Prostate gland (tissue), 2 donors: ENCODE measurements around the gene DAP. TPM values are rescaled to one million over a fixed set of nuclear protein-coding genes. Genes with fewer than 3 reads are reported as not detected.

Experiments used
- DNase-seq: peaks from one replicate; pipeline ENCODE4 v3.0.0-alpha.2; 2019; ENCODE audit warnings: low spot score
- H3K27ac ChIP-seq, 2 donors: fragments of 200-600 bp; sonication (generic); 2 replicates each; pipeline ENCODE4 v1.5.1; 2017 to 2019
- H3K27me3 ChIP-seq: fragments of 200-600 bp; sonication (generic); replicated peaks from 2 replicates; pipeline ENCODE4 v1.5.1; 2019; ENCODE audit not compliant: insufficient read depth
- H3K36me3 ChIP-seq, 2 donors: fragments of 200-600 bp; sonication (generic); 1 replicate in 1 of 2; 2 replicates in 1 of 2; pipeline versions ENCODE4 v1.5.1 to v1.8.1; 2017 to 2019
- H3K4me1 ChIP-seq: fragments of 200-600 bp; sonication (generic); replicated peaks from 2 replicates; pipeline ENCODE4 v1.5.1; 2019
- H3K4me3 ChIP-seq, 2 donors: fragments of 200-600 bp; sonication (generic); 2 replicates each; pipeline ENCODE4 v1.5.1; 2017 to 2019
- H3K9me3 ChIP-seq: fragments of 200-600 bp; sonication (generic); 2 replicates; pipeline ENCODE4 v1.5.1; 2017
- POLR2A ChIP-seq: fragments of 450-650 bp; IDR thresholded peaks from one replicate; pipeline ENCODE4 v1.6.1; 2016; ENCODE audit warnings: antibody characterized with exemption, mild to moderate bottlenecking
- POLR2AphosphoS5 ChIP-seq: sonication (generic); formaldehyde crosslinking; IDR thresholded peaks from one replicate; pipeline ENCODE4 v1.6.1; 2017; ENCODE audit warnings: antibody characterized with exemption
- WGBS: methylation state at CpG from one replicate; pipeline ENCODE4 v1.1.5; 2018; 5-methylcytosine and 5-hydroxymethylcytosine counted together
- intact Hi-C: fragments of 100-400 bp; cut with DNase I; formaldehyde crosslinking; loops from one replicate; pipeline ENCODE4 v1.14.2; 2022
- total RNA-seq, 2 donors: library from RNA; depleted of rRNA; stranded (reverse); fragments of >200 nt; gene quantifications; one replicate each; pipeline ENCODE4 v1.1.0, GENCODE V29; 2016
- TF ChIP-seq, protein P1 (sequence below), 4 experiments: fragments of 200-600 bp in 2 of 4; fragments of 450-650 bp in 2 of 4; sonication (generic) in 2 of 4; IDR thresholded peaks; 1 replicate in 3 of 4; 2 replicates in 1 of 4; pipeline ENCODE4 v1.5.1; 2016 to 2019; ENCODE audit warnings: antibody characterized with exemption in 4 of 4, mild to moderate bottlenecking in 2 of 4, moderate library complexity in 2 of 4

DAP gene
- total RNA-seq, 2 donors from 2014 or later, result 86.2 to 111 TPM

DNA sequence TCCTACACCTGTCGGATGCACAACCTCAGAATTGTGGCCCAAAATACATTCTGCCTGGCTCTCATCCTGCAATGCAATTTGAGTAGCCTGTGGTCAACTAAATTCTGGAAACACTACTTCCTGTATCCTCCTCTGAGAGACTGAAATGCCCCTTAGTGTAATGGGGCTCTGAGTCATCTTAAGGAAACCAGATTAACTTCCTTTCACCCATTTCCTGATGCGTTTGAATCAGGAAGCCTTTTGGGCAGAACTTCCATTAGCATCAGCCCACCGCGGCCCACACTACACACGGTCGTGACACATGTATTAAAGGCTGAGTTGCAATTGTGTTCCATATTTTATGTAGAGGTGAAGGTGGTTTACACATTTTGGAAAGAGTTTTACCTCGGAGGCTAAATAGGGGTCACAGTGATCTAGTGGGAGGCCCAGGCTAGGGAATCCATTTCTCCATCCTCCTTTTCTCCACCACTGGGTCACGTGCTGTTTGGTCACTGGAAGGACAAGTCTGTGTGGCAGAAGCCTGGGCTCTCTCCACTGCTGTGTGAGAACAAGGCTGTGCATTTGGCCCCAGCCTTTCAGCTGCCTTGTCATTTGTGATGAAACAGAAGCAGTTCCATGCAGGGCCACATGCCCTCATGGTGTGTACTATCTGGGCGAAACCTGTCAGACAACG lies 55.9 kb downstream of the DAP start:
- 72% methylated on average over 10 of the region's 10 CpGs for WGBS
- intact Hi-C loops, result no loop called here
- Histone ChIP-seq H3K9me3 (no peaks in the 10 kb centered on the region), H3K27ac (peak overlapping the region; percentile 69 to 70), H3K36me3 (no peaks in the 10 kb centered on the region), H3K4me1 (peaks cover 27% of the 10 kb centered on the region), H3K27me3 (no peaks in the 10 kb centered on the region), H3K4me3 (no peak overlapping the region)
- DNase-seq, result no peak
- TF ChIP-seq POLR2AphosphoS5, result no peak
- TF ChIP-seq, protein P1, sequence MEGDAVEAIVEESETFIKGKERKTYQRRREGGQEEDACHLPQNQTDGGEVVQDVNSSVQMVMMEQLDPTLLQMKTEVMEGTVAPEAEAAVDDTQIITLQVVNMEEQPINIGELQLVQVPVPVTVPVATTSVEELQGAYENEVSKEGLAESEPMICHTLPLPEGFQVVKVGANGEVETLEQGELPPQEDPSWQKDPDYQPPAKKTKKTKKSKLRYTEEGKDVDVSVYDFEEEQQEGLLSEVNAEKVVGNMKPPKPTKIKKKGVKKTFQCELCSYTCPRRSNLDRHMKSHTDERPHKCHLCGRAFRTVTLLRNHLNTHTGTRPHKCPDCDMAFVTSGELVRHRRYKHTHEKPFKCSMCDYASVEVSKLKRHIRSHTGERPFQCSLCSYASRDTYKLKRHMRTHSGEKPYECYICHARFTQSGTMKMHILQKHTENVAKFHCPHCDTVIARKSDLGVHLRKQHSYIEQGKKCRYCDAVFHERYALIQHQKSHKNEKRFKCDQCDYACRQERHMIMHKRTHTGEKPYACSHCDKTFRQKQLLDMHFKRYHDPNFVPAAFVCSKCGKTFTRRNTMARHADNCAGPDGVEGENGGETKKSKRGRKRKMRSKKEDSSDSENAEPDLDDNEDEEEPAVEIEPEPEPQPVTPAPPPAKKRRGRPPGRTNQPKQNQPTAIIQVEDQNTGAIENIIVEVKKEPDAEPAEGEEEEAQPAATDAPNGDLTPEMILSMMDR (IDR thresholded peaks at IDR 0.05), result no peak

DNA sequence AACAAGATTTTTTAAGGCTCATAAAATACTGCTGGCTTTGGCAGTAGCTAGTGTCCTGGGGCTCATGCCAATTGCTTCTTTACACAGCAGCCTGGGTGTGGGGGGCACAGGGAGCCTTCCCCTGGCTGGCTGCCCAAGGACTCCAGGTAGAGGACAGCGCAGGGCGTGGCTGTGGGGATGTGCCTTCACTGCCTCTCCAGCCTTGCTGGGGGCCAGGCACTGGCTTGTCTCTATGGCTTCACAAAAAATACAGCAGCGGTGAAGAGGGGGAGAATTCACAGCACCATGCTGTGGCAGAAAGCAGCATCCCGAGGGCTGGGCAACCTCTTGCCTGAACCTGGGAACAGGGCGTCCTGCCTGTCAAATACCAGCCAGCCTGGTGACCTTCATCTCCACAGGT lies 57.4 kb downstream of the DAP start:
- Histone ChIP-seq H3K4me1 (peaks cover 27% of the 10 kb centered on the region), H3K9me3 (no peaks in the 10 kb centered on the region), H3K4me3 (no peak overlapping the region), H3K36me3 (no peaks in the 10 kb centered on the region), H3K27me3 (no peaks in the 10 kb centered on the region), H3K27ac (peak overlapping the region; percentile 69 to 70)
- peak; percentile 80 for TF ChIP-seq POLR2AphosphoS5
- TF ChIP-seq, protein P1 (IDR thresholded peaks at IDR 0.05), result peak in 1 of 4 experiments; percentile 18
- TF ChIP-seq POLR2A, result no peak
- intact Hi-C loops, result no loop called here
- peak; percentile 95 for DNase-seq
- 28% methylated on average over 5 of the region's 5 CpGs for WGBS

DNA sequence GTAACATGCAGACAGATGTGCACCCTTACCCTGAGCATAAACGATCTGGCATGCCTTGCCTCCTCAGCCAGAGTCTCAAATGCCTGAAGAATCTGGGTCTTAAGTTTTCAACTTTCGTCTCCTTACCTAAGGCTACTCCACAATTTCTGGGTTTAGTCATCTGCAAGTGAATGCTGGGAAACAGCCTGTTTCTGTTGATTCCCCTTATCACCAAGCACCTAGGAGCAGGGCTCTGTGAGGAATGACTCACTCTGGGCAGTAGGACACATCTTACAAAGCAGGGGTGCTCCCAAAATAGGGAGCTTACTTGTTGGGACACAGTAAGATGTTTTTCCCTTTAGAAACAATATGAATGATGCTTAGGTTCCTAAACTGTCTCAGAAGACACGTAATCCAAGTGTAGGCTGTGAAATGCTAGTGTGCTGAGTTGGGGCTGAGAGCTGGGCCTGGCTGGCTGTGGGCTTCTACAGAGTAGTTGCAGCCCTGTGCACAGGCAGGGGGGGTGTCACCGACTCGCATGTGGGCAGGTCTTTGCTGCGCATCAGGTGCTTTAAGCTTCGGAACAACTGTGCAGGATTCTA lies 58.0 kb downstream of the DAP start:
- intact Hi-C loops, result no loop called here
- H3K36me3 ChIP-seq, result no peaks in the 10 kb centered on the region
- no peak for TF ChIP-seq POLR2AphosphoS5
- TF ChIP-seq, protein P1 (IDR thresholded peaks at IDR 0.05), result no peak
- TF ChIP-seq POLR2A, result no peak
- peak overlapping the region; percentile 69 to 70 for H3K27ac ChIP-seq
- DNase-seq, result peak; percentile 49
- H3K4me3 ChIP-seq, result no peak overlapping the region
- WGBS, result 35% methylated on average over 7 of the region's 7 CpGs
- no peaks in the 10 kb centered on the region for H3K27me3 ChIP-seq
- H3K4me1 ChIP-seq, result peaks cover 27% of the 10 kb centered on the region
- H3K9me3 ChIP-seq, result no peaks in the 10 kb centered on the region

DNA sequence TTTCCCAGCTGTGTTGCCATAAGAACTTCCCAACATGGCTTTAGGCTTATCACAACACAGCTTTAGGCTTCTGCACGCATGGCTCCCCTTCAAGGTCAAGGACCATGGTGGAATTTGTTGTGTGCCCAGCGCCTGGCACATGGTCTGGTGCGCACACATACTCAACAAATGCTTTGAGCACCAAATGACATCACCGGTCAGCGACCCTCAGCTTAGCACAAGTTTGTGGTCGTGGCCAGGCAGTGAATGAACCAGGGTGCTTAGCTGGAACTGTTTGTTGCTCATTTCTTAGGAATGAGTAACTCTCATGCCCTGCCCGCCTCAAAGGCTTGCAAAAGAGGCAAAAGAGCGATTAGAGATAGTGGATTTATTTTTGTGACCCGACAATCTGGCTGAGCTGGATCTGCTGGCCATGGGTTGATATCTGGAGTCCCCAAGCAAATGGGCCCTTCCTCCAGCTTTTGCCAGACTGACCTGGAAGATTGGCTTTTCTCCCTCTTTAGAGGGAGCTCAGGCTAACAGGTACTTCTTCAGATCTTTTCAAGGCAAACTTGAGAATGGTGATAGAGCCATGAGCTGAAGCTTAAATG lies 58.9 kb downstream of the DAP start:
- no peaks in the 10 kb centered on the region for H3K9me3 ChIP-seq
- H3K27ac ChIP-seq, result peak overlapping the region in 1 of 2 donors; percentile 69
- H3K36me3 ChIP-seq, result no peaks in the 10 kb centered on the region
- intact Hi-C loops, result no loop called here
- WGBS, result 88% methylated on average over 9 of the region's 9 CpGs
- no peaks in the 10 kb centered on the region for H3K27me3 ChIP-seq
- DNase-seq, result no peak
- peaks cover 27% of the 10 kb centered on the region for H3K4me1 ChIP-seq
- H3K4me3 ChIP-seq, result no peak overlapping the region
- TF ChIP-seq, protein P1 (IDR thresholded peaks at IDR 0.05), result no peak
- TF ChIP-seq POLR2A, result no peak
- TF ChIP-seq POLR2AphosphoS5, result no peak
